NCI-H345 (cell line): ENCODE measurements around the gene PDE4B.

ENCODE experiments used
- DNase-seq: peaks from one replicate; lab custom pipeline; 2025; lab: John Stamatoyannopoulos, UW

PDE4B gene

DNA sequence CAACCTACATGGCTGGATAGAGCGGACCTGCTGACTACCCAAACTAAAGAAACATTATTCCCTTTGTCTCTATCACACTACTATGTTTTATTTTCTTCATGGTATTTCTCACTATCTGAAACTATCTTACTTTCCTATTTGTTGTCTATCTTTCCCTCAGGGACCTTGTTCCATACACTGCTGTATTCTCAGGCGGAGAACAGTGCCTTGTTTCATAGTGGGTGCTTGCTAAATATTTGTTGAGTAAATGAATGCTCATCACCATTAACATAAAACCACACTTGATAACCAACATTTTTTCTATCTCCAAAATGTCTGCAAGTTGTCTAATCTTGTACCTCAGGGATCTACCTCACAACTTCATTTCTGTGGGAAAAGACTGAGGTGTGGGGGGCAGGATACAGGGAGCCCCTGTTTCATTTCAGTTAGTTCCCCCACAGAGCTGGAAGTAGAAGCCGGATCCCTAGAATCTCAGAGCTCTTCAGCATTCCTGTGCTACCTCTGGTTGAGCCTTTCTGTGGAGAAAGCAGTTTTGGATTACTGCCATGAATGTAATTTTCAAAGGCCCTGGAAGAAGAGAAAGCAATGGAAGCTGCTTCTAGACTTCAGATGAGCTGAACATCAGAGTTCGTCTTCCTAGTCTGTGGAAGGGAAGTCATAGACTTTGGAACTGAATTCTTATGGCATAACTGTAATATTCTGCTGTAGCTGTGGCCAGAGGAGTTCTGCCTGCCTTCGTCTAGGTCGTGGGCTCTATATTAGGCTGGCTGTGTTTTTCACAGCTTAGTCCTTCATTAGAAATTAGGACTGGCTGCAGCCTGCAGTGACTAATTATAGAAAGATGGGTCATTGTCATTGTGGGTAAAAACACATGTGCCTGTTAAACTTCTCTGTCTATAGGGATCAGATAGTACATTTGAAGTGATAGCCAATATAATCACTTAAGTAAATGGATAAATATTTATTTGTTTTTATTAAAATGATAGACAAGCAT lies 448.1 kb downstream of the PDE4B start:
- no peak for DNase-seq

GRCh38 chr1:66242646-66243547 lies 450.2 kb downstream of the PDE4B start:
- DNase-seq, result peak; percentile 84

DNA sequence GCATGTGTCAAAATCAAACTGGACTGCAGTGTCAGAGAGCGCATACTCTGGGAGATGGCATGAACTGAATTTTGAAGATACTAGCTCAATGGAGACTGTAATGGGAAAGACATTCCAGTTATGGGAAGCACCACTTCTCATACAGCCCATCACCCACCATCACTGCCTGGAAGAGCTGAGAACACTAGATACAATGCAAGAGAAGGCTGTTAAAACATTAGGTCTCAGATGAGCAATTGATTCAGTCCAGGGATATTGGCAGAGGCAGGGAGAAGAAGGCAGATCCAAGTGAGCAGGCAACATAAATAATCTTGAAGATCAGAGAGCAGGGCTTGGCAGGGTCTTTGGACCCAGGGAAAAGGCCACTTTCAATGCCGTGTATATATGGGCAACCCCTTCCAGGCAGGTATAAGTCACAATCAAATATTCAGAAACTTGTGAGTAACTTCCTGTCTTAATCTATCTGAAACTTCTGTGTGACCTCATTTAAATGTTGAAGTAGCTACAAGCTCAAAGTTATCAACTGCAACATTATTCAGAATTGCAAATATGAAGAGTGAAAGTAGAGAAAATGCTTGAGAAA lies 450.9 kb downstream of the PDE4B start:
- no peak for DNase-seq

DNA sequence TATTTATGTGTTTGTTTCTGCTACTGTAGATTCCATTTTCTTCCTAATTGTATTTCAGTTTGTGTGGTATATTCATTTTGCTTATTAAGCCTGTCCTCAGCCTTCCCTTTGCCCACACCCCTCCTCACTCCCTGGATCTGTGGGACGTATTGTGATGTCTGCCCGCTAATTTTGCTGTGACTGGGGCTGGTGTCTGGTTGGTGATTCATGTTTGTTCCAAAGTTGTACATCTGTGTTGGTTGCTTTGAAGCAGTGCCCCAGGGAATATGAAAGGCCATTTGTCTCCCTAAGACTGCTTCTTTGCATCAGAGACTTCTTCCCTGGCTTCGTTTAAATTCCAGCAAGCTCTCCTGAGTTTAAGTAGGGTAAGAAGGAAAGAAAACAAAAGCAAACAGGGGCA lies 451.7 kb downstream of the PDE4B start:
- DNase-seq, result no peak

GRCh38 chr1:66245691-66246090 lies 453.0 kb downstream of the PDE4B start:
- no peak for DNase-seq

GRCh38 chr1:66246351-66247269 lies 453.9 kb downstream of the PDE4B start:
- no peak for DNase-seq

DNA sequence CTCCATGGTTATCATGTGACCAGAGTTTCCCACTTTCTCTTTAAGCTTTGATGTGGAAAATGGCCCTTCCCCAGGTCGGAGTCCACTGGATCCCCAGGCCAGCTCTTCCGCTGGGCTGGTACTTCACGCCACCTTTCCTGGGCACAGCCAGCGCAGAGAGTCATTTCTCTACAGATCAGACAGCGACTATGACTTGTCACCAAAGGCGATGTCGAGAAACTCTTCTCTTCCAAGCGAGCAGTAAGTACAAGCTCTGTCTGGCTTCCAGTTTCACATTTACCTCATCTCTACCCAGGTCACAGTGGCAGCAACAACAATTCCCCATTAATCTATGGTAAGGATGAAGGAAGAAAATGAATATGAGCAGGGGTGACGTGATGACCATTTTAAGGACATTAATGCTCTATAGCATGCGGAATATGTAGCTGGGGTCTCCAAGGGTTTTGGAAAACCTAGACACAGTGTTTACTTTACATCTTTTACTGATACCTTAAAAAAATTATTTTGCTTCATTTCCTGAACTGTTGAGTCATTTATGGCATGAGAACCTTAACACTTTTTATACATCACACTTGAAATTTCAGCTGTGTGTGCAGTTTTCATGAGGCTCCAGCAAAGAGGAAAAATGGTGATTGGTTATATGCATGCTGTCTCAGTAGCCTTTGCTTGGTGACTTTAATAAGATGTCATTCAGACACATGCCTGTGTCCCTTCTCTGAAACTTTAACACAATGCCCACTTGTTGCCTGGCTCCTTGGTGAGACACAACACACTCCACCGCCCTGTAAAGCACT lies 454.9 kb downstream of the PDE4B start:
- DNase-seq, result no peak

DNA sequence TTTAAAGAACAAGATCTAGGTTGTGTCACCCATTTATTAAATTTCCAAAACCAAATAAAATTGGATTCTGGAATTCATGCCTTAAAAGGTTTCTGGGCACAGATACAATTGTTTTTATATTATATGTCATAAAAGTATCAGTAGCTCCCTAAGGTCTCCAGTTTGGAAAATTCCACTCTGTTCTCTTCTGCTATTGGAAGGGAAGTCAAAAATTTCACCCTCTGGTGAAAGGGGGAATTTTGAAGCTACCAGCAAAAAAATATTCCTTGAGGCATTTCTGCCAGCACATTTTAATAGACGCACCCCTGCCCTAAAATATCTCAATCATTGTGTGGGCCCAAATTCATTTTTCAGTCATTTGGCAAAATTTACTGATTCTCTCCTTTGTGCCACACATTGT lies 455.6 kb downstream of the PDE4B start:
- no peak for DNase-seq

GRCh38 chr1:66248746-66249145 lies 456.1 kb downstream of the PDE4B start:
- DNase-seq, result no peak

GRCh38 chr1:66250075-66250474 lies 457.4 kb downstream of the PDE4B start:
- no peak for DNase-seq

DNA sequence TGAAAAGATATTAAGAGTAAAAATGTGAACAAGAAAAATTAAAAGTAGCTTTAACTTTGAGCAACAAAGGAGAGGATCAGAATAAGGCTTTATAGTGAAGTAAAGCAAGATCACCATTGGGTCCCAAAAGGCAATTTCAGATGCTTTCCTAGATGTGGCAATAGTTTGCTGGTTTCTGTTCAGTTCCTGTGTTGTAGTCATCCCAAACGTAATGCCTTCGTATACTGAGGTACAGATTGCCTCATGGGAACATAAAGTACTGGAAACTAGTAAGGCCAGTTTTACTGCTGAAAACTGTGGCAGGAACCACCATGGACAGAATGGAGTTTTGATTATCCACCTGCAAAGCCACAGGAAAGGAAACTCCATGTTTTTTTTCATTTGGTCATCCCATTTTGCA lies 457.8 kb downstream of the PDE4B start:
- DNase-seq, result no peak

DNA sequence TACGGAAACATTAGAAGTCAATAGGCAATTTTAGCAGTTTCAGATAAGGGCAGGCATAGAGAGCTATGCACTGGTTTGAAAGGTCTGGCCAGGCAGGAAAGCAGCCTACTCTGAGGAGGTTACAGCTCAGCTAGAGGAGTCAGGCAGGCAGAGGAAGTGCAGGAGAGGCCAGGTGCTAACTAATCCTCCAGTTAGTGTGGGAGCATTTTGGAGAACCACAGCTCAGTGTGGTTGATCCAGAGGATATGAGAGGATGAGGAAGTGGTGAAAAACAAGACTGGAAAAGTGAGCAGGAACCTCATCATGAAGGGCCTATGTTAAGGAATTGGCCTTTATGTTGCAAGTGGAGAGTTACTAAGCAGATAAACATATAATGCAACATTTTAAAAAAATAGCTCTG lies 458.9 kb downstream of the PDE4B start:
- DNase-seq, result no peak

- peak; percentile 56 for DNase-seq
Observed at GRCh38 chr1:66253330-66253921, 460.7 kb downstream of the PDE4B start.

- DNase-seq, result no peak
Observed at GRCh38 chr1:66254785-66255184, 462.1 kb downstream of the PDE4B start.

GRCh38 chr1:66256629-66257572 lies 464.2 kb downstream of the PDE4B start:
- DNase-seq, result no peak

GRCh38 chr1:66258404-66259105 lies 465.9 kb downstream of the PDE4B start:
- DNase-seq, result no peak

DNA sequence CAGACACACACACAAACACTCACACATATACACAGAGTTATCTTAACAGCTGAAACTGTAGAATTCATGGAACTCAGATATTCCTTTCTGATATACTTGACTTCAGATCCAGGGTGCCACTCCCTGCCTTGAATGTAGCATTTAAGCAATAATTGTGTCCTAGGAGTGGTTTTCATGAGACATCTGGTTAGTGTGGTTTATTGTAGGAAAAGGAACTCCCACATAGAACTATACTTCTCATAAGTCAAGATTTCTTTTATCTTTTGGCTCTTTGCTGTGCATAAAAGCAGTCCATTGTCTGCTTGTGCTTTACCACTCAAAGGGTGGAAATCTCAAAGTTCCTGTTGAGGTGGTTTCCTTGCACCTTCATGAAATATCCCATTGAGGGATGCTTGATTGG lies 468.7 kb downstream of the PDE4B start:
- no peak for DNase-seq
